Neutrophil (primary cell): ENCODE data around the gene ATG13.

Source experiments
- H3K27ac ChIP-seq: fragments of 200-600 bp; sonication (generic); 2 replicates; pipeline ENCODE4 v1.5.1; 2016; ENCODE audit warnings: mild to moderate bottlenecking, moderate library complexity
- H3K27me3 ChIP-seq: fragments of 200-600 bp; sonication (generic); 2 replicates; pipeline ENCODE4 v1.6.0; 2016; ENCODE audit warnings: mild to moderate bottlenecking
- H3K36me3 ChIP-seq: fragments of 200-600 bp; sonication (generic); 2 replicates; pipeline ENCODE4 v1.5.1; 2017
- H3K4me1 ChIP-seq, 2 experiments: fragments of 200-600 bp in 1 of 2; sonication (generic) in 1 of 2; 1 replicate in 1 of 2; 2 replicates in 1 of 2; pipeline versions ENCODE4 v1.5.1 to v1.6.1; 2013 to 2016; ENCODE audit warnings: low read depth in 1 of 2, low read length in 1 of 2, mild to moderate bottlenecking in 1 of 2, moderate library complexity in 1 of 2; ENCODE audit not compliant: control insufficient read depth in 1 of 2, insufficient read depth in 1 of 2
- H3K4me3 ChIP-seq, 2 experiments: fragments of 200-600 bp in 1 of 2; sonication (generic) in 1 of 2; 1 replicate in 1 of 2; 2 replicates in 1 of 2; pipeline ENCODE4 v1.5.1; 2013 to 2016; ENCODE audit warnings: low read depth in 1 of 2, low read length in 1 of 2, mild to moderate bottlenecking in 1 of 2, moderate library complexity in 1 of 2
- H3K9me3 ChIP-seq: fragments of 200-600 bp; sonication (generic); 2 replicates; pipeline ENCODE4 v1.5.1; 2016
- TF ChIP-seq, protein P1 (sequence below): fragments of 200-600 bp; sonication (generic); IDR thresholded peaks from 2 replicates; pipeline ENCODE4 v1.5.1; 2016; ENCODE audit warnings: antibody characterized with exemption

The ATG13 gene

DNA sequence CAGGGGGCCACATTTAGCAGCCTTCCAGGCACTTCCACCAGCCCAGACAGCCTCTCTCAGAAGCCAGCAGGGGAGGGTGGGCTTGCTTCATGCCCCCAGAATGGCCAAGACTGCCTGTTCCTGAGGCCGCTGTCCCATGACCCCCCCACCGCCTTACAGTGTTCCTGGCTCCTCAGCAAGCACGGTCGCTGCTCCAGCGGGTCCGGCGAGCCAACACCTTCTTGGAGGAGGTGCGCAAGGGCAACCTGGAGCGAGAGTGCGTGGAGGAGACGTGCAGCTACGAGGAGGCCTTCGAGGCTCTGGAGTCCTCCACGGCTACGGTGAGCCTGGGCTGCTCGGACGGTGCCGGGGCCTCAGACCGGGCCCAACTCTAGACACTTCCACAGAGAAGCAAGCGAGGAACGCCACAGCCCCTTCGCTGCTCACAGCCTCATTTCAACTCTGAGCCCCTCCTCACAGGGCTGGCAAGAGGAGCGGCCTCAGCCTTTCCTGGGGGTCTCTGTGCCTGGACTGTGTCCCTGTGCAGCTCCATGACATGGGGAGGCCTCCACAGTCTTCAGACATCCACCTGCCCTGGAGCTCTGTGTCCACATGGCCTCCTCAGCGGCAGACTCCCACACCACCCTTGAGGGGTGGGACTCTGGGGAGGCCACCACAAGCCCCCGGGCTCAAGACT lies 102.3 kb downstream of the ATG13 start:
- H3K4me1 ChIP-seq, result no peaks in the 10 kb centered on the region
- no peak overlapping the region for H3K4me3 ChIP-seq
- H3K27me3 ChIP-seq, result no peaks in the 10 kb centered on the region
- H3K9me3 ChIP-seq, result no peaks in the 10 kb centered on the region
- H3K27ac ChIP-seq, result no peak overlapping the region
- TF ChIP-seq, protein P1, sequence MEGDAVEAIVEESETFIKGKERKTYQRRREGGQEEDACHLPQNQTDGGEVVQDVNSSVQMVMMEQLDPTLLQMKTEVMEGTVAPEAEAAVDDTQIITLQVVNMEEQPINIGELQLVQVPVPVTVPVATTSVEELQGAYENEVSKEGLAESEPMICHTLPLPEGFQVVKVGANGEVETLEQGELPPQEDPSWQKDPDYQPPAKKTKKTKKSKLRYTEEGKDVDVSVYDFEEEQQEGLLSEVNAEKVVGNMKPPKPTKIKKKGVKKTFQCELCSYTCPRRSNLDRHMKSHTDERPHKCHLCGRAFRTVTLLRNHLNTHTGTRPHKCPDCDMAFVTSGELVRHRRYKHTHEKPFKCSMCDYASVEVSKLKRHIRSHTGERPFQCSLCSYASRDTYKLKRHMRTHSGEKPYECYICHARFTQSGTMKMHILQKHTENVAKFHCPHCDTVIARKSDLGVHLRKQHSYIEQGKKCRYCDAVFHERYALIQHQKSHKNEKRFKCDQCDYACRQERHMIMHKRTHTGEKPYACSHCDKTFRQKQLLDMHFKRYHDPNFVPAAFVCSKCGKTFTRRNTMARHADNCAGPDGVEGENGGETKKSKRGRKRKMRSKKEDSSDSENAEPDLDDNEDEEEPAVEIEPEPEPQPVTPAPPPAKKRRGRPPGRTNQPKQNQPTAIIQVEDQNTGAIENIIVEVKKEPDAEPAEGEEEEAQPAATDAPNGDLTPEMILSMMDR, result no peak
- no peaks in the 10 kb centered on the region for H3K36me3 ChIP-seq

DNA sequence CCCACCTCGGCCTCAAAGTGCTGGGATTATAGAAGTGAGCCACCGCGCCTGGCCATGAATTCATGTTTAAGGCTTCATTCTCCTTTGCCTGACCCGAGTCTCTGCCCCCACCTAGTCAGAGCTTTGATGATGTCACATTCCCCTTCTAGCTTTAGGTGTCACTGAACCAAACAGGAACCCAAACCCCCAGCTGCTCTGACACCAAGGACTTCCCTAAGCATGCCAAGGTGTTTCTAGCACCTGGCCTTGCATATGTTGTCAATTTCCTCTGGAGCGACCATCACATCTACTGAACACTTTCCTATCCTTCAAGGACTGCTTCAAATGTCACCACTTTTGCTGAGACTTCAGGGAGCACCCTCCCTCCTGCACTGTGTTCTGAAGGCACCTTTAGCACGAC lies 103.9 kb downstream of the ATG13 start:
- Histone ChIP-seq H3K9me3 (no peaks in the 10 kb centered on the region), H3K4me1 (no peaks in the 10 kb centered on the region), H3K4me3 (no peak overlapping the region), H3K27ac (no peak overlapping the region), H3K36me3 (no peaks in the 10 kb centered on the region), H3K27me3 (no peaks in the 10 kb centered on the region)
- TF ChIP-seq, protein P1, result no peak

DNA sequence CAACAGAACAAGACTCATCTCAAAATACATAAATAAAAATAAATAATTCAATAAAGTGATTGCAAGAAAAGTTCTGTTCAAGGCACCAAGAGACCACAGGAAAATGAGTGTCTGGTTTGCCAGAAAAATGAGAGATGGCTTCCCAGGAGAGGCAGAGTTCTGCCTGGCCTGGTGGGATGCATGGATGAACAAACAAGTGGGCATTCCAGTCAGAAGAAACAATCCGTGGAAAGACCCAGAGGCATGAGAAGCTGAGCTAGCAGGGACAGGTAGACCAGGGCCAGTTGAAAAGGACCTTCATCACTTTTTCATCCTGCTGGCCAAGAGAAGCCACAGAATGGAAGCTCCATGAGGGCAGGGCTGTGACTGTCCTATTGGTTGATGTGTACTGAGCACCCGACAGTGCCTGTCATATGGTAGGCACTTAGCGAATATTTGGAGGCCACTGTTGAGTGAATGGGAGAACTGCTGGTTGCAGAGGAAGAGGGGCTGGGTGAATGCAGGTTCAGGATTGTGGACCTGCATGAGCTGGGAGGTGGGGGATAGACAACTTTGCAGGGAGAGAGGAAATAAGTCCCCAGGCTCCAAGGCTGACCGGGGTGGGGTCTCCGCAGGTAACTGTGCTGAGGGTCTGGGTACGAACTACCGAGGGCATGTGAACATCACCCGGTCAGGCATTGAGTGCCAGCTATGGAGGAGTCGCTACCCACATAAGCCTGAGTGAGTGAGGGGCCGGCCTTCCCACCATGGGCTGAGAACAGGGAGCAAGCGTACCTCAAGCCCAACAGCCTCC lies 105.4 kb downstream of the ATG13 start:
- Histone ChIP-seq H3K27me3 (no peaks in the 10 kb centered on the region), H3K4me3 (no peak overlapping the region), H3K36me3 (no peaks in the 10 kb centered on the region), H3K9me3 (no peaks in the 10 kb centered on the region), H3K27ac (no peak overlapping the region), H3K4me1 (no peaks in the 10 kb centered on the region)
- TF ChIP-seq, protein P1, result no peak

DNA sequence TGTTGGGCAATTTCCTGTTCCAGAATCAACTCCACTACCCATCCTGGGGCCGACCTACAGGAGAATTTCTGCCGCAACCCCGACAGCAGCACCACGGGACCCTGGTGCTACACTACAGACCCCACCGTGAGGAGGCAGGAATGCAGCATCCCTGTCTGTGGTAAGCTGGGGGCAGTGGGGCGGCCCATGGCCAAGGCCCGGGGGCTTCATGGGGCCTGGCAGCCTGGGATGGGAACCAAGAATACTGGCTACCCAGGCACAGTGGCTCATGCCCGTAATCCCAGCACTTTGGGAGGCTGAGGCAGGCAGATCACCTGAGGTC lies 106.0 kb downstream of the ATG13 start:
- no peaks in the 10 kb centered on the region for H3K27me3 ChIP-seq
- no peaks in the 10 kb centered on the region for H3K36me3 ChIP-seq
- H3K4me3 ChIP-seq, result no peak overlapping the region
- H3K27ac ChIP-seq, result no peak overlapping the region
- TF ChIP-seq, protein P1, result no peak
- H3K9me3 ChIP-seq, result no peaks in the 10 kb centered on the region
- no peaks in the 10 kb centered on the region for H3K4me1 ChIP-seq

DNA sequence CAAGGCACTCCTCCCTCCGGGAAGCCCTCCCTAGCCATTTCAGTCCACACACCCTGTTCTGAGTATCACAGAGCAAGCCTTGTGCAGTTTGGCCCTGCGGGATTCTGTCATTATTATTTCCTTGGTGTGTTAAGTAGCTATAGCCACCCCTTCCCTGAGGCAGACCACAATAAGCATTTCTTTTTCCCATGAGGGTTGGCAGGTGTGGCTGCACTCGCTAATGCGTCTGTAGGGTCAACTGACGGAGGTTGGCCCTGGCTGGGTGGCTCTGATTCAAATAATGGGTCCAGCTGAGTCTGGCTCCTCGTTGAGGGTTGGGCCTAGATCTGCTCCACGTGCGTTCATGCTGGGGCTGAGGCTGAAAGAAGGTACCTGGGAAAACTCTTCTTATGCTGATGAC lies 106.7 kb downstream of the ATG13 start:
- TF ChIP-seq, protein P1, result no peak
- H3K27ac ChIP-seq, result no peak overlapping the region
- no peaks in the 10 kb centered on the region for H3K27me3 ChIP-seq
- H3K4me1 ChIP-seq, result no peaks in the 10 kb centered on the region
- no peaks in the 10 kb centered on the region for H3K36me3 ChIP-seq
- no peaks in the 10 kb centered on the region for H3K9me3 ChIP-seq
- H3K4me3 ChIP-seq, result no peak overlapping the region
